HepG2 (cell line): Measurements from ENCODE around the gene PIP5K1C. TPM values are rescaled to one million over a fixed set of nuclear protein-coding genes. Genes with fewer than 3 reads are reported as not detected.

Experiments
- ATF3 ChIP-seq: sonication (generic); formaldehyde crosslinking; IDR thresholded peaks from 2 replicates; pipeline ENCODE4 v1.4.0; 2020; ENCODE audit warnings: missing genetic modification reagents
- ATF7 ChIP-seq, 2 experiments: fragments of 450-650 bp in 1 of 2; sonication (generic) in 1 of 2; formaldehyde crosslinking in 1 of 2; IDR thresholded peaks; 2 replicates each; pipeline versions ENCODE4 v1.4.0 to v1.6.1; 2016 to 2020; ENCODE audit warnings: antibody characterized with exemption in 1 of 2, mild to moderate bottlenecking in 1 of 2, missing genetic modification reagents in 1 of 2
- CCDC6 ChIP-seq: sonication (generic); formaldehyde crosslinking; IDR thresholded peaks from 2 replicates; pipeline ENCODE4 v1.8.1; 2022; ENCODE audit warnings: mild to moderate bottlenecking, missing genetic modification reagents, moderate library complexity
- CEBPG ChIP-seq: IDR thresholded peaks from 2 replicates; pipeline ENCODE4 v1.6.1; 2016
- IRF2 ChIP-seq: IDR thresholded peaks from 2 replicates; pipeline ENCODE4 v1.6.1; 2018; ENCODE audit warnings: missing genetic modification reagents, missing compliant biosample characterization
- MXD3 ChIP-seq: IDR thresholded peaks from 2 replicates; pipeline ENCODE4 v1.6.1; 2016; ENCODE audit warnings: mild to moderate bottlenecking, missing biosample characterization, missing genetic modification reagents
- MZF1 ChIP-seq: sonication (generic); formaldehyde crosslinking; IDR thresholded peaks from 2 replicates; pipeline ENCODE4 v1.8.1; 2023; ENCODE audit warnings: mild to moderate bottlenecking, missing genetic modification reagents, borderline replicate concordance
- NFAT5 ChIP-seq: sonication (generic); formaldehyde crosslinking; IDR thresholded peaks from 2 replicates; pipeline ENCODE4 v1.4.0; 2020; ENCODE audit warnings: missing genetic modification reagents
- TFDP2 ChIP-seq: sonication (generic); formaldehyde crosslinking; IDR thresholded peaks from 2 replicates; pipeline ENCODE4 v1.4.0; 2020; ENCODE audit warnings: missing genetic modification reagents
- YY1 ChIP-seq: IDR thresholded peaks from 2 replicates; pipeline ENCODE4 v1.6.1; 2011; ENCODE audit warnings: low read length, low read depth, moderate library complexity, mild to moderate bottlenecking; ENCODE audit not compliant: insufficient read depth, insufficient replicate concordance
- ZNF263 ChIP-seq: sonication (generic); formaldehyde crosslinking; IDR thresholded peaks from 2 replicates; pipeline ENCODE4 v1.4.0; 2020; ENCODE audit warnings: missing genetic modification reagents
- ZNF407 ChIP-seq: sonication (generic); formaldehyde crosslinking; IDR thresholded peaks from one replicate; pipeline ENCODE4 v1.5.1; 2020; ENCODE audit warnings: mild to moderate bottlenecking, missing genetic modification reagents; ENCODE audit errors: not compliant biosample characterization
- polyA plus RNA-seq, 8 experiments: library from polyadenylated mRNA; depleted of rRNA in 3 of 8; stranded (reverse) in 7 of 8; unstranded in 1 of 8; fragments of >200 nt; fragmentation: Illumina TruSeq in 4 of 8; extraction: Trizol in 4 of 8; gene quantifications; 2 replicates each; pipeline versions ENCODE4 v1.2.1 to v1.2.3, GENCODE V29; 2011 to 2016; ENCODE audit warnings: low read depth in 4 of 8, missing spikeins in 1 of 8, mixed read lengths in 1 of 8; ENCODE audit not compliant: insufficient read depth in 1 of 8
- total RNA-seq, 5 experiments: library from RNA; depleted of rRNA; stranded (reverse); fragments of >200 nt; fragmentation: Illumina TruSeq; extraction: Trizol; gene quantifications; 2 replicates each; pipeline ENCODE4 v1.2.3, GENCODE V29; 2016; ENCODE audit warnings: low read depth in 1 of 5

Gene PIP5K1C
- total and polyA plus RNA-seq, 2 of the 13 experiments (the other 11 are each of a cell fraction or from before 2014, with no cell fraction given) = 3.6 to 4.3 TPM

- no peak for TF ChIP-seq ZNF407 (CRISPR knock-in tag)
- no peak for TF ChIP-seq ATF7 (IDR thresholded peaks at IDR 0.05)
- no peak for TF ChIP-seq ATF7 (CRISPR knock-in tag; IDR thresholded peaks at IDR 0.05)
- TF ChIP-seq ATF3 (CRISPR knock-in tag) = no peak
- TF ChIP-seq NFAT5 (CRISPR knock-in tag) = peak; percentile 19; the same call in 1 of the 2 replicates
- peak; percentile 64 for TF ChIP-seq MXD3
- TF ChIP-seq IRF2 (CRISPR knock-in tag) = no peak
- TF ChIP-seq CEBPG (CRISPR knock-in tag) = no peak
- no peak for TF ChIP-seq TFDP2 (CRISPR knock-in tag)
- peak; percentile 88 for TF ChIP-seq ZNF263 (CRISPR knock-in tag)
- no peak for TF ChIP-seq CCDC6 (CRISPR knock-in tag)
- no peak for TF ChIP-seq YY1
- no peak for TF ChIP-seq MZF1
Observed at GRCh38 chr19:3687774-3688706, 12.2 kb downstream of the PIP5K1C start (continued).
